Tibial nerve (tissue), 3 donors: Measurements from ENCODE around the gene STAB2.

Experiments used
- POLR2A ChIP-seq, 2 donors: fragments of 450-650 bp; IDR thresholded peaks; one replicate each; pipeline ENCODE4 v1.6.1; 2017; ENCODE audit warnings: antibody characterized with exemption in 2 of 2, mild to moderate bottlenecking in 2 of 2, moderate library complexity in 2 of 2
- TF ChIP-seq, protein P1 (sequence below), 5 experiments: fragments of 200-600 bp in 3 of 5; fragments of 450-650 bp in 2 of 5; sonication (generic) in 3 of 5; IDR thresholded peaks; one replicate each; pipeline ENCODE4 v1.5.1; 2016 to 2019; ENCODE audit warnings: antibody characterized with exemption in 5 of 5, mild to moderate bottlenecking in 3 of 5, moderate library complexity in 2 of 5

DNA sequence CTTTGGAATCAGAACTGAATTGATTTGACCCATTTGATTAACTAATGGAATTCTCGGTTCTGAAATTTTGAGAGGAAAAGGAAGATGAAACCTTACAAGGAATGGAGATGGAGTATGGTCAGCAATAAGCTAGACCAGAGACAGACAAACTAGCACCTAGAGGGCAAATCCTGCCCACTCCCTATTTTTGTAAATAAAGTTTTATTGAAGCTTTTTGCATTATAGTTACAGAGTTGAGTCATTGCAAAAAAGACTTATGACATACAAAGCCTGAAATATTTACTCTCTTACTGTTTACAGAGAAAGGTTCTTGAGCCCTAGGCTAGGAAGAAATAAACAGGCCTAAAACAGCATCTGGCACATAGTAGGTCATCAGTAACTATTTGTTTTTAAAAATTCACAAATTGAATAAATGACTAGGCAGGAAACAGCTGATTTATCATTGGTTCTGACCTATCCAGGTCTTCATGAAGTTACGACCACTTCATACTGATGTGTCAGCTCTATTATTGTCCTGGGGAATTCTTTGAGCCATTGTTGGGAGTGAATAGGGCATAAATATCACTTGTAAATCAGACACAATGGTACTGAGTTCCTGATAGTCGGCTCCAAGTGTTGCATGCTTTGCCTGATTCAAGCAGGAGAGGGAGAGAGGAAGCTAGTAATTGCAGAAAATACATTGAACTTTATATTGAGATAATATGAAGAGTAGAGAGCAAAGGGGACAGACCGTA is 14.6 kb upstream of the STAB2 start:
- TF ChIP-seq, protein P1, sequence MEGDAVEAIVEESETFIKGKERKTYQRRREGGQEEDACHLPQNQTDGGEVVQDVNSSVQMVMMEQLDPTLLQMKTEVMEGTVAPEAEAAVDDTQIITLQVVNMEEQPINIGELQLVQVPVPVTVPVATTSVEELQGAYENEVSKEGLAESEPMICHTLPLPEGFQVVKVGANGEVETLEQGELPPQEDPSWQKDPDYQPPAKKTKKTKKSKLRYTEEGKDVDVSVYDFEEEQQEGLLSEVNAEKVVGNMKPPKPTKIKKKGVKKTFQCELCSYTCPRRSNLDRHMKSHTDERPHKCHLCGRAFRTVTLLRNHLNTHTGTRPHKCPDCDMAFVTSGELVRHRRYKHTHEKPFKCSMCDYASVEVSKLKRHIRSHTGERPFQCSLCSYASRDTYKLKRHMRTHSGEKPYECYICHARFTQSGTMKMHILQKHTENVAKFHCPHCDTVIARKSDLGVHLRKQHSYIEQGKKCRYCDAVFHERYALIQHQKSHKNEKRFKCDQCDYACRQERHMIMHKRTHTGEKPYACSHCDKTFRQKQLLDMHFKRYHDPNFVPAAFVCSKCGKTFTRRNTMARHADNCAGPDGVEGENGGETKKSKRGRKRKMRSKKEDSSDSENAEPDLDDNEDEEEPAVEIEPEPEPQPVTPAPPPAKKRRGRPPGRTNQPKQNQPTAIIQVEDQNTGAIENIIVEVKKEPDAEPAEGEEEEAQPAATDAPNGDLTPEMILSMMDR (IDR thresholded peaks at IDR 0.05), result no peak
- TF ChIP-seq POLR2A (IDR thresholded peaks at IDR 0.05), result no peak
